Smooth muscle cell (in vitro differentiated cells): ENCODE data around the gene CORO2B. TPM values are rescaled to one million over a fixed set of nuclear protein-coding genes. Genes with fewer than 3 reads are reported as not detected.

Experiments used
- DNase-seq: peaks from one replicate; lab custom pipeline; 2025; ENCODE audit not compliant: unreplicated experiment; lab: John Stamatoyannopoulos, UW
- H2AFZ ChIP-seq: fragments of 200-600 bp; sonication (generic); 2 replicates; pipeline ENCODE4 v1.6.0; 2016; ENCODE audit warnings: antibody characterized with exemption, low read depth, mild to moderate bottlenecking
- H3F3A ChIP-seq: fragments of 200-600 bp; sonication (generic); 2 replicates; pipeline ENCODE4 v1.6.0; 2017; ENCODE audit warnings: antibody characterized with exemption, low read depth
- H3K27ac ChIP-seq: fragments of 200-600 bp; sonication (generic); 2 replicates; pipeline ENCODE4 v1.5.1; 2016; ENCODE audit warnings: low read depth, mild to moderate bottlenecking
- H3K27me3 ChIP-seq: fragments of 200-600 bp; sonication (generic); 2 replicates; pipeline ENCODE4 v1.6.1; 2016; ENCODE audit warnings: low read depth, mild to moderate bottlenecking
- H3K36me3 ChIP-seq: fragments of 200-600 bp; sonication (generic); 2 replicates; pipeline ENCODE4 v1.5.1; 2016; ENCODE audit warnings: low read depth
- H3K4me1 ChIP-seq: fragments of 200-600 bp; sonication (generic); 2 replicates; pipeline ENCODE4 v1.5.1; 2016; ENCODE audit warnings: low read depth
- H3K4me2 ChIP-seq: fragments of 200-600 bp; sonication (generic); 2 replicates; pipeline ENCODE4 v1.6.0; 2016; ENCODE audit warnings: mild to moderate bottlenecking
- H3K4me3 ChIP-seq: fragments of 200-600 bp; sonication (generic); 2 replicates; pipeline ENCODE4 v1.5.1; 2016; ENCODE audit warnings: mild to moderate bottlenecking
- H3K79me2 ChIP-seq: fragments of 200-600 bp; sonication (generic); 2 replicates; pipeline ENCODE4 v1.6.0; 2016; ENCODE audit warnings: low read depth, mild to moderate bottlenecking
- H3K9ac ChIP-seq: fragments of 200-600 bp; sonication (generic); 2 replicates; pipeline ENCODE4 v1.6.0; 2016; ENCODE audit warnings: low read depth
- H3K9me3 ChIP-seq: fragments of 200-600 bp; sonication (generic); replicated peaks from 2 replicates; pipeline ENCODE4 v1.5.1; 2016; ENCODE audit warnings: low read depth
- H4K20me1 ChIP-seq: fragments of 200-600 bp; sonication (generic); 2 replicates; pipeline ENCODE4 v1.6.0; 2016; ENCODE audit warnings: low read depth
- WGBS: methylation state at CpG from one replicate; pipeline ENCODE4 v1.1.7; 2016; ENCODE audit warnings: low lambda C conversion rate; 5-methylcytosine and 5-hydroxymethylcytosine counted together
- polyA plus RNA-seq: library from polyadenylated mRNA; unstranded; fragments of >200 nt; fragmentation: Nextera tagmentation; extraction: Ambion mirVana; gene quantifications from 2 replicates; pipeline ENCODE4 v1.2.1, GENCODE V29; 2016
- total RNA-seq: library from RNA; depleted of rRNA; stranded (reverse); fragments of >200 nt; gene quantifications from 2 replicates; pipeline ENCODE4 v1.2.3, GENCODE V29; 2014
- TF ChIP-seq, protein P1 (sequence below): fragments of 200-600 bp; sonication (generic); IDR thresholded peaks from 2 replicates; pipeline ENCODE4 v1.5.1; 2017; ENCODE audit warnings: borderline replicate concordance, mild to moderate bottlenecking, antibody characterized with exemption; ENCODE audit not compliant: insufficient read depth, poor library complexity, severe bottlenecking

Gene CORO2B
- total and polyA plus RNA-seq, 2 experiments from 2014 or later = 0.47 to 0.49 TPM

- no peak overlapping the region for H3K27ac ChIP-seq
- no peak overlapping the region for H3K9ac ChIP-seq
- WGBS = 86% methylated on average over 17 of the region's 17 CpGs
- peaks cover 6% of the 10 kb centered on the region for H3K4me1 ChIP-seq
- H3F3A ChIP-seq = no peaks in the 10 kb centered on the region
- TF ChIP-seq, protein P1, sequence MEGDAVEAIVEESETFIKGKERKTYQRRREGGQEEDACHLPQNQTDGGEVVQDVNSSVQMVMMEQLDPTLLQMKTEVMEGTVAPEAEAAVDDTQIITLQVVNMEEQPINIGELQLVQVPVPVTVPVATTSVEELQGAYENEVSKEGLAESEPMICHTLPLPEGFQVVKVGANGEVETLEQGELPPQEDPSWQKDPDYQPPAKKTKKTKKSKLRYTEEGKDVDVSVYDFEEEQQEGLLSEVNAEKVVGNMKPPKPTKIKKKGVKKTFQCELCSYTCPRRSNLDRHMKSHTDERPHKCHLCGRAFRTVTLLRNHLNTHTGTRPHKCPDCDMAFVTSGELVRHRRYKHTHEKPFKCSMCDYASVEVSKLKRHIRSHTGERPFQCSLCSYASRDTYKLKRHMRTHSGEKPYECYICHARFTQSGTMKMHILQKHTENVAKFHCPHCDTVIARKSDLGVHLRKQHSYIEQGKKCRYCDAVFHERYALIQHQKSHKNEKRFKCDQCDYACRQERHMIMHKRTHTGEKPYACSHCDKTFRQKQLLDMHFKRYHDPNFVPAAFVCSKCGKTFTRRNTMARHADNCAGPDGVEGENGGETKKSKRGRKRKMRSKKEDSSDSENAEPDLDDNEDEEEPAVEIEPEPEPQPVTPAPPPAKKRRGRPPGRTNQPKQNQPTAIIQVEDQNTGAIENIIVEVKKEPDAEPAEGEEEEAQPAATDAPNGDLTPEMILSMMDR = no peak
- no peak overlapping the region for H2AFZ ChIP-seq
- no peaks in the 10 kb centered on the region for H3K36me3 ChIP-seq
- no peaks in the 10 kb centered on the region for H3K27me3 ChIP-seq
- H3K4me3 ChIP-seq = no peak overlapping the region
- DNase-seq = no peak
- no peaks in the 10 kb centered on the region for H4K20me1 ChIP-seq
- H3K79me2 ChIP-seq = no peaks in the 10 kb centered on the region
- H3K9me3 ChIP-seq = no peaks in the 10 kb centered on the region
- H3K4me2 ChIP-seq = no peak overlapping the region
Measured at GRCh38 chr15:68556139-68556990, 22.4 kb upstream of the CORO2B start.

- DNase-seq = no peak
- TF ChIP-seq, protein P1 = no peak
- WGBS = 86% methylated on average over 9 of the region's 9 CpGs
Measured at GRCh38 chr15:68557469-68558317, 21.1 kb upstream of the CORO2B start.

GRCh38 chr15:68558318-68559305 lies 20.2 kb upstream of the CORO2B start:
- DNase-seq = no peak
- WGBS = 21% methylated on average over 30 of the region's 30 CpGs
- H3K27ac ChIP-seq = no peak overlapping the region
- H2AFZ ChIP-seq = peak overlapping the region; percentile 98
- no peaks in the 10 kb centered on the region for H3K79me2 ChIP-seq
- no peaks in the 10 kb centered on the region for H3K9me3 ChIP-seq
- peak overlapping the region; percentile 97 for H3K4me2 ChIP-seq
- TF ChIP-seq, protein P1 = no peak
- H3K36me3 ChIP-seq = no peaks in the 10 kb centered on the region
- H3K27me3 ChIP-seq = no peaks in the 10 kb centered on the region
- no peaks in the 10 kb centered on the region for H3F3A ChIP-seq
- H4K20me1 ChIP-seq = no peaks in the 10 kb centered on the region
- peak overlapping the region; percentile 59 for H3K4me3 ChIP-seq
- no peak overlapping the region for H3K9ac ChIP-seq
- H3K4me1 ChIP-seq = peaks cover 6% of the 10 kb centered on the region

More at GRCh38 chr15:68557469-68558317, 21.1 kb upstream of the CORO2B start:
- no peak overlapping the region for H3K4me2 ChIP-seq
- H4K20me1 ChIP-seq = no peaks in the 10 kb centered on the region
- H3K4me3 ChIP-seq = no peak overlapping the region
- H3K79me2 ChIP-seq = no peaks in the 10 kb centered on the region
- no peak overlapping the region for H2AFZ ChIP-seq
- H3K4me1 ChIP-seq = peaks cover 6% of the 10 kb centered on the region
- H3F3A ChIP-seq = no peaks in the 10 kb centered on the region
- no peaks in the 10 kb centered on the region for H3K36me3 ChIP-seq
- H3K9ac ChIP-seq = no peak overlapping the region
- H3K9me3 ChIP-seq = no peaks in the 10 kb centered on the region
- no peaks in the 10 kb centered on the region for H3K27me3 ChIP-seq
- no peak overlapping the region for H3K27ac ChIP-seq
